Hepatocyte (in vitro differentiated cells): ENCODE measurements around the gene ZFYVE27.

Source experiments
- EZH2 ChIP-seq: fragments of 200-600 bp; sonication (generic); IDR thresholded peaks from 2 replicates; pipeline ENCODE4 v1.6.1; 2016; ENCODE audit warnings: antibody characterized with exemption, mild to moderate bottlenecking, borderline replicate concordance
- EZH2phosphoT487 ChIP-seq: fragments of 200-600 bp; sonication (generic); IDR thresholded peaks from one replicate; pipeline ENCODE4 v1.6.1; 2018; ENCODE audit warnings: antibody characterized with exemption, mild to moderate bottlenecking, low read depth, moderate library complexity; ENCODE audit not compliant: unreplicated experiment, severe bottlenecking
- TF ChIP-seq, protein P1 (sequence below): fragments of 200-600 bp; sonication (generic); IDR thresholded peaks from 2 replicates; pipeline ENCODE4 v1.5.1; 2016; ENCODE audit warnings: antibody characterized with exemption, mild to moderate bottlenecking; ENCODE audit not compliant: poor library complexity

DNA sequence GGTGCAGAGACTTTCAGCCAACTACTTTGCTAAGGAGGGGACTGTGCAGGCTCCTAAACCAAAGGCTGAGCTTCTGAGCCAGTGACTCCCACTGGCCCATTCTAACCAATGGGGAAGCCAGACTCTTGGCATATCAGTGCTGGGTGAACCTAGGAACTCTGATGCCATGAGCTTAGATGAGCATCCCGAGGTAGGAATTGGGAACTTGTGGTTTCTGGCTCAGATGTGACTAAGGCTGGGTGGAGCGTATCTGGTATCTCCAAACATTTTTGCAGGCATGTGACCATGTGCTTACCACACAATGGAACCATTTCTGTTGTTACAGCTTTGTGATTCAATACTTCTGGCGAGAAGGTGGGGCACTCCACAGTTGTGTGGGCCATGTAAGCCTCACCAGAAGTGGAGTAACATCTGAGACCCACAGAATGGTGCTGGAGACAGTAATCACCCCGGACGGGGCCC, 47.3 kb upstream of the ZFYVE27 start:
- TF ChIP-seq, protein P1, sequence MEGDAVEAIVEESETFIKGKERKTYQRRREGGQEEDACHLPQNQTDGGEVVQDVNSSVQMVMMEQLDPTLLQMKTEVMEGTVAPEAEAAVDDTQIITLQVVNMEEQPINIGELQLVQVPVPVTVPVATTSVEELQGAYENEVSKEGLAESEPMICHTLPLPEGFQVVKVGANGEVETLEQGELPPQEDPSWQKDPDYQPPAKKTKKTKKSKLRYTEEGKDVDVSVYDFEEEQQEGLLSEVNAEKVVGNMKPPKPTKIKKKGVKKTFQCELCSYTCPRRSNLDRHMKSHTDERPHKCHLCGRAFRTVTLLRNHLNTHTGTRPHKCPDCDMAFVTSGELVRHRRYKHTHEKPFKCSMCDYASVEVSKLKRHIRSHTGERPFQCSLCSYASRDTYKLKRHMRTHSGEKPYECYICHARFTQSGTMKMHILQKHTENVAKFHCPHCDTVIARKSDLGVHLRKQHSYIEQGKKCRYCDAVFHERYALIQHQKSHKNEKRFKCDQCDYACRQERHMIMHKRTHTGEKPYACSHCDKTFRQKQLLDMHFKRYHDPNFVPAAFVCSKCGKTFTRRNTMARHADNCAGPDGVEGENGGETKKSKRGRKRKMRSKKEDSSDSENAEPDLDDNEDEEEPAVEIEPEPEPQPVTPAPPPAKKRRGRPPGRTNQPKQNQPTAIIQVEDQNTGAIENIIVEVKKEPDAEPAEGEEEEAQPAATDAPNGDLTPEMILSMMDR, result no peak
- no peak for TF ChIP-seq EZH2
- no peak for TF ChIP-seq EZH2phosphoT487
